Ecto neural progenitor cell (in vitro differentiated cells): ENCODE data around the gene FBXL17.

ENCODE experiments used
- DNase-seq: peaks from one replicate; pipeline ENCODE4 v3.0.0-alpha.2; 2018; ENCODE audit warnings: low spot score

Gene FBXL17

GRCh38 chr5:108373426-108373825 lies 8.5 kb downstream of the FBXL17 start:
- no peak for DNase-seq

- DNase-seq: no peak
These were observed 9.5 kb downstream of the FBXL17 start for GRCh38 chr5:108372369-108372768.

GRCh38 chr5:108371263-108371662 lies 10.6 kb downstream of the FBXL17 start:
- no peak for DNase-seq

GRCh38 chr5:108369167-108369566 lies 12.7 kb downstream of the FBXL17 start:
- no peak for DNase-seq

- no peak for DNase-seq
These were observed 14.1 kb downstream of the FBXL17 start for GRCh38 chr5:108367679-108368334.

- no peak for DNase-seq
These were observed 15.4 kb downstream of the FBXL17 start for GRCh38 chr5:108366500-108366899.

- no peak for DNase-seq
These were observed 20.1 kb downstream of the FBXL17 start for GRCh38 chr5:108361771-108362170.

GRCh38 chr5:108361239-108361638 lies 20.7 kb downstream of the FBXL17 start:
- no peak for DNase-seq

GRCh38 chr5:108360280-108360679 lies 21.6 kb downstream of the FBXL17 start:
- no peak for DNase-seq

GRCh38 chr5:108356286-108356685 lies 25.6 kb downstream of the FBXL17 start:
- DNase-seq: no peak

- DNase-seq: no peak
These were observed 28.8 kb downstream of the FBXL17 start for GRCh38 chr5:108353087-108353486.

GRCh38 chr5:108345541-108346171 lies 36.2 kb downstream of the FBXL17 start:
- no peak for DNase-seq

- no peak for DNase-seq
These were observed 37.6 kb downstream of the FBXL17 start for GRCh38 chr5:108344103-108344822.

GRCh38 chr5:108341866-108342265 lies 40.0 kb downstream of the FBXL17 start:
- no peak for DNase-seq

GRCh38 chr5:108340131-108340530 lies 41.8 kb downstream of the FBXL17 start:
- DNase-seq: no peak

GRCh38 chr5:108339220-108339619 lies 42.7 kb downstream of the FBXL17 start:
- DNase-seq: no peak

GRCh38 chr5:108334225-108334624 lies 47.7 kb downstream of the FBXL17 start:
- DNase-seq: no peak

- DNase-seq: no peak
These were observed 54.9 kb downstream of the FBXL17 start for GRCh38 chr5:108326982-108327381.

- no peak for DNase-seq
These were observed 57.0 kb downstream of the FBXL17 start for GRCh38 chr5:108324886-108325285.

- no peak for DNase-seq
These were observed 60.6 kb downstream of the FBXL17 start for GRCh38 chr5:108321341-108321740.

GRCh38 chr5:108320231-108320630 lies 61.7 kb downstream of the FBXL17 start:
- DNase-seq: no peak

GRCh38 chr5:108315829-108316228 lies 66.1 kb downstream of the FBXL17 start:
- DNase-seq: no peak

GRCh38 chr5:108312258-108312657 lies 69.6 kb downstream of the FBXL17 start:
- no peak for DNase-seq
